ENCODE results near the gene FSTL4.

DNA sequence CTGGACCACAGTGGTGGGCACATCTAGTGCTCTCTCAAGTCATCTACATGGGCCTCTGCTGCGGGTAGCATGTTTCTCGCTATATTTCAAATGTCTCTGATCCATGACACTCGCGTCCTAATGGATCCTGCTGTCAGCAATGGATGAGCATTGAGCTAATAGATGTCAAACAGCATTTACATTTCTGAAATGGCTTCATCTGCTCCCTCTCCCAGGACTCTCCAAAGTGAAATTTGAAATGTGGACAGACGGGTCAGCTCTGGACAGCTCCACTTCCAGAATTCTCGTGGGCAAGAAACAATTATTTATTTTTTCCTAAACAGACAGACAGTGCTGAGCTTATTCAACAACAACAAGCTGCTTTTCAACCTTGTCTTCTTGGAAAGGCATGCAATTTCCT is 58.1 kb downstream of the FSTL4 start:
- TF ChIP-seq POLR2A (IDR thresholded peaks at IDR 0.05), result no peak
- no peak for TF ChIP-seq EP300 (IDR thresholded peaks at IDR 0.05)

Measured in upper lobe of left lung (tissue), 4 donors.